Suprapubic skin (tissue), 4 donors: ENCODE results near the gene ITPKB. TPM values are rescaled to one million over a fixed set of nuclear protein-coding genes. Genes with fewer than 3 reads are reported as not detected.

Experiments
- DNase-seq, 2 donors: peaks; one replicate each; pipeline ENCODE4 v3.0.0-alpha.2; 2019; ENCODE audit warnings: low spot score in 2 of 2
- H3K27ac ChIP-seq: fragments of 200-600 bp; sonication (generic); one replicate; pipeline ENCODE4 v1.5.1; 2019
- H3K27me3 ChIP-seq: fragments of 200-600 bp; sonication (generic); one replicate; pipeline ENCODE4 v1.5.1; 2019
- H3K36me3 ChIP-seq: fragments of 200-600 bp; sonication (generic); one replicate; pipeline ENCODE4 v1.5.1; 2019
- H3K4me1 ChIP-seq: fragments of 200-600 bp; sonication (generic); one replicate; pipeline ENCODE4 v1.5.1; 2019
- H3K4me3 ChIP-seq: fragments of 200-600 bp; sonication (generic); one replicate; pipeline ENCODE4 v1.5.1; 2019; ENCODE audit warnings: mild to moderate bottlenecking
- H3K9me3 ChIP-seq: fragments of 200-600 bp; sonication (generic); one replicate; pipeline ENCODE4 v1.5.1; 2019
- EP300 ChIP-seq: sonication (generic); formaldehyde crosslinking; IDR thresholded peaks from one replicate; pipeline ENCODE4 v1.6.1; 2017; ENCODE audit warnings: antibody characterized with exemption
- POLR2A ChIP-seq, 2 donors: fragments of 450-650 bp; IDR thresholded peaks; one replicate each; pipeline ENCODE4 v1.6.1; 2017; ENCODE audit warnings: antibody characterized with exemption in 2 of 2, mild to moderate bottlenecking in 2 of 2, moderate library complexity in 2 of 2
- POLR2AphosphoS5 ChIP-seq, 3 donors: sonication (generic); formaldehyde crosslinking; IDR thresholded peaks; one replicate each; pipeline ENCODE4 v1.6.1; 2017; ENCODE audit warnings: antibody characterized with exemption in 3 of 3
- WGBS: methylation state at CpG from one replicate; pipeline ENCODE4 v1.1.5; 2018; 5-methylcytosine and 5-hydroxymethylcytosine counted together
- total RNA-seq, 4 donors: library from RNA; depleted of rRNA; stranded (reverse); fragments of >200 nt; gene quantifications; one replicate each; pipeline ENCODE4 v1.1.0, GENCODE V29; 2016
- TF ChIP-seq, protein P1 (sequence below), 2 donors: fragments of 200-600 bp in 1 of 2; fragments of 450-650 bp in 1 of 2; sonication (generic) in 1 of 2; IDR thresholded peaks; one replicate each; pipeline ENCODE4 v1.5.1; 2016 to 2019; ENCODE audit warnings: antibody characterized with exemption in 2 of 2, mild to moderate bottlenecking in 1 of 2, moderate library complexity in 1 of 2

ITPKB gene
- total RNA-seq, 4 donors from 2014 or later: 31.0 to 39.0 (median 35.3) TPM

DNA sequence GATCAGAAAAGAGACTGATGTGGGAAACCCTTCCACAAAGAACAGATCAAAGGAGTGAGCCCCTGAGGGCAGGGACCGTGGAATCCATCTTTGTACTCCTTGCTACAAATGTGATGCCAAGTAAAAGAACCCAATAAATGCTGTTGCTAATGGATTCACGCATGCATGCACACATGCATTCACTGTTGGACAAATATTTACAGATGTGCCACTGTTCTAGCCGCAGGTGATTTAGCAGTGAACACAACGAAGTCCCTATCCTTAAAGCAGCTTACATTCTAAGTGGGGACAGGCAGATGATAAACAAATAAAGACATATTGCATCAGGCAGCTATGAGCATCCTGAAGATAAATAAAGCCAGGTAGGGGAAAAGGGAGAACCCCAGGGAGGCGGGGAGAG, 67.8 kb downstream of the ITPKB start:
- Histone ChIP-seq H3K27ac (no peak overlapping the region), H3K27me3 (no peaks in the 10 kb centered on the region), H3K36me3 (no peaks in the 10 kb centered on the region), H3K9me3 (no peaks in the 10 kb centered on the region), H3K4me3 (no peak overlapping the region), H3K4me1 (peaks cover 47% of the 10 kb centered on the region)
- TF ChIP-seq POLR2A (IDR thresholded peaks at IDR 0.05) (no peak), POLR2AphosphoS5 (IDR thresholded peaks at IDR 0.05) (no peak), EP300 (no peak)
- TF ChIP-seq, protein P1, sequence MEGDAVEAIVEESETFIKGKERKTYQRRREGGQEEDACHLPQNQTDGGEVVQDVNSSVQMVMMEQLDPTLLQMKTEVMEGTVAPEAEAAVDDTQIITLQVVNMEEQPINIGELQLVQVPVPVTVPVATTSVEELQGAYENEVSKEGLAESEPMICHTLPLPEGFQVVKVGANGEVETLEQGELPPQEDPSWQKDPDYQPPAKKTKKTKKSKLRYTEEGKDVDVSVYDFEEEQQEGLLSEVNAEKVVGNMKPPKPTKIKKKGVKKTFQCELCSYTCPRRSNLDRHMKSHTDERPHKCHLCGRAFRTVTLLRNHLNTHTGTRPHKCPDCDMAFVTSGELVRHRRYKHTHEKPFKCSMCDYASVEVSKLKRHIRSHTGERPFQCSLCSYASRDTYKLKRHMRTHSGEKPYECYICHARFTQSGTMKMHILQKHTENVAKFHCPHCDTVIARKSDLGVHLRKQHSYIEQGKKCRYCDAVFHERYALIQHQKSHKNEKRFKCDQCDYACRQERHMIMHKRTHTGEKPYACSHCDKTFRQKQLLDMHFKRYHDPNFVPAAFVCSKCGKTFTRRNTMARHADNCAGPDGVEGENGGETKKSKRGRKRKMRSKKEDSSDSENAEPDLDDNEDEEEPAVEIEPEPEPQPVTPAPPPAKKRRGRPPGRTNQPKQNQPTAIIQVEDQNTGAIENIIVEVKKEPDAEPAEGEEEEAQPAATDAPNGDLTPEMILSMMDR (IDR thresholded peaks at IDR 0.05): no peak
- 82% methylated on average over 5 of the region's 5 CpGs for WGBS
- no peak for DNase-seq

GRCh38 chr1:226670073-226670472, 69.0 kb downstream of the ITPKB start:
- TF ChIP-seq POLR2A (IDR thresholded peaks at IDR 0.05) (no peak), POLR2AphosphoS5 (IDR thresholded peaks at IDR 0.05) (no peak), EP300 (no peak)
- TF ChIP-seq, protein P1 (IDR thresholded peaks at IDR 0.05): no peak
- Histone ChIP-seq H3K27ac (no peak overlapping the region), H3K36me3 (no peaks in the 10 kb centered on the region), H3K4me3 (no peak overlapping the region), H3K4me1 (peaks cover 47% of the 10 kb centered on the region), H3K27me3 (no peaks in the 10 kb centered on the region), H3K9me3 (no peaks in the 10 kb centered on the region)
- 65% methylated on average over 7 of the region's 7 CpGs for WGBS
- DNase-seq: no peak

DNA sequence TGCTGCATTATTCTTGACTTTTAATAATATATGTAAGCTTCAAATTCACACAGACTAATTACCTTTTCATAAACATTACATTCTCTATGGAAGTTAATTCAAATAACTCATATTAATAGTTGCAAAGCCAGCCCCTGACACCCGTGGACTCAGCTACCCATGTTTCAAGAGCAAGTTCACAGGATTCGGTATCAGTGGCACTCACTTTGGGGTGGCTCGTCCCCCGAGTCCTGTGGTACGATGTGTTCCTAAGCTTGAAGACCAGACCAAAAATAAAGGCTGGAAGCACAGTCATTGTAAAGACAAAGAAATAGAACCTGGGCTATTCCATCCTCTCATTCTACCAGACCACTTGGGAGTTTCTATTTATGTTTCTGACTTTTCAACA, 70.9 kb downstream of the ITPKB start:
- Histone ChIP-seq H3K9me3 (no peaks in the 10 kb centered on the region), H3K4me1 (peaks cover 58% of the 10 kb centered on the region), H3K27ac (no peak overlapping the region), H3K36me3 (no peaks in the 10 kb centered on the region), H3K27me3 (no peaks in the 10 kb centered on the region), H3K4me3 (no peak overlapping the region)
- TF ChIP-seq POLR2A (IDR thresholded peaks at IDR 0.05) (no peak), POLR2AphosphoS5 (IDR thresholded peaks at IDR 0.05) (no peak), EP300 (no peak)
- TF ChIP-seq, protein P1 (IDR thresholded peaks at IDR 0.05): no peak
- no peak for DNase-seq
- WGBS: 76% methylated on average over 5 of the region's 5 CpGs

- Histone ChIP-seq H3K4me3 (no peak overlapping the region), H3K27me3 (no peaks in the 10 kb centered on the region), H3K4me1 (peaks cover 61% of the 10 kb centered on the region), H3K9me3 (no peaks in the 10 kb centered on the region), H3K36me3 (no peaks in the 10 kb centered on the region), H3K27ac (no peak overlapping the region)
- DNase-seq: no peak
- 94% methylated on average over 4 of the region's 4 CpGs for WGBS
- TF ChIP-seq POLR2A (IDR thresholded peaks at IDR 0.05): no peak
Observed at GRCh38 chr1:226666692-226667091, 72.4 kb downstream of the ITPKB start.

- no peaks in the 10 kb centered on the region for H3K9me3 ChIP-seq
- H3K27me3 ChIP-seq: no peaks in the 10 kb centered on the region
- H3K4me3 ChIP-seq: no peak overlapping the region
- DNase-seq: no peak
- no peaks in the 10 kb centered on the region for H3K36me3 ChIP-seq
- peaks cover 66% of the 10 kb centered on the region for H3K4me1 ChIP-seq
- TF ChIP-seq, protein P1 (IDR thresholded peaks at IDR 0.05): no peak
- no peak for TF ChIP-seq POLR2A (IDR thresholded peaks at IDR 0.05)
- no peak for TF ChIP-seq EP300
- no peak for TF ChIP-seq POLR2AphosphoS5 (IDR thresholded peaks at IDR 0.05)
- 60% methylated on average over 1 of the region's 6 CpGs for WGBS
- H3K27ac ChIP-seq: no peak overlapping the region
Observed at GRCh38 chr1:226666164-226666506, 72.9 kb downstream of the ITPKB start.

GRCh38 chr1:226665505-226666163, 73.4 kb downstream of the ITPKB start:
- 89% methylated on average over 17 of the region's 17 CpGs for WGBS
- no peaks in the 10 kb centered on the region for H3K27me3 ChIP-seq
- no peaks in the 10 kb centered on the region for H3K36me3 ChIP-seq
- no peak for DNase-seq
- H3K9me3 ChIP-seq: no peaks in the 10 kb centered on the region
- H3K4me1 ChIP-seq: peaks cover 71% of the 10 kb centered on the region
- TF ChIP-seq, protein P1 (IDR thresholded peaks at IDR 0.05): no peak
- TF ChIP-seq POLR2AphosphoS5 (IDR thresholded peaks at IDR 0.05) (no peak), EP300 (no peak), POLR2A (IDR thresholded peaks at IDR 0.05) (no peak)
- H3K4me3 ChIP-seq: no peak overlapping the region
- no peak overlapping the region for H3K27ac ChIP-seq
